Lung (tissue), 12 donors: ENCODE data around the gene BAZ2A. TPM values are rescaled to one million over a fixed set of nuclear protein-coding genes. Genes with fewer than 3 reads are reported as not detected.

Source experiments
- ATAC-seq: fragments of 200-7000 bp; cut with Tn5 transposase; one replicate; pipeline ENCODE4 v1.9.1; 2020; ENCODE audit warnings: moderate number of reproducible peaks; ENCODE audit not compliant: insufficient read depth, low FRiP score
- DNase-seq, 3 donors: peaks; one replicate each; pipeline ENCODE4 v3.0.0-alpha.2; 2013 to 2017
- H3K27ac ChIP-seq, 2 donors: one replicate each; pipeline ENCODE4 v1.5.1; 2013; ENCODE audit warnings: mild to moderate bottlenecking in 2 of 2, moderate library complexity in 2 of 2, control low read depth in 1 of 2, inconsistent platforms in 1 of 2, low read depth in 1 of 2, low read length in 1 of 2
- H3K27me3 ChIP-seq, 3 donors: one replicate each; pipeline ENCODE4 v1.5.1; 2013; ENCODE audit warnings: low read length in 2 of 3; ENCODE audit not compliant: control insufficient read depth in 3 of 3, insufficient read depth in 3 of 3
- H3K36me3 ChIP-seq, 4 donors: one replicate each; pipeline ENCODE4 v1.5.1; 2013; ENCODE audit warnings: low read length in 4 of 4, mild to moderate bottlenecking in 1 of 4, moderate library complexity in 1 of 4; ENCODE audit not compliant: control insufficient read depth in 4 of 4, insufficient read depth in 4 of 4
- H3K4me1 ChIP-seq, 5 donors: one replicate each; pipeline ENCODE4 v1.5.1; 2013; ENCODE audit warnings: low read length in 5 of 5, mild to moderate bottlenecking in 2 of 5, moderate library complexity in 1 of 5; ENCODE audit not compliant: control insufficient read depth in 5 of 5, insufficient read depth in 5 of 5
- H3K4me3 ChIP-seq: one replicate; pipeline ENCODE4 v1.5.1; 2013; ENCODE audit warnings: mild to moderate bottlenecking, control low read depth, moderate library complexity
- H3K9ac ChIP-seq, 2 donors: one replicate each; pipeline ENCODE4 v1.5.1; 2013; ENCODE audit warnings: low read length in 2 of 2, control low read depth in 1 of 2; ENCODE audit not compliant: insufficient read depth in 1 of 2
- H3K9me3 ChIP-seq, 4 donors: one replicate each; pipeline ENCODE4 v1.5.1; 2013; ENCODE audit warnings: low read length in 3 of 4, mild to moderate bottlenecking in 1 of 4, moderate library complexity in 1 of 4; ENCODE audit not compliant: control insufficient read depth in 4 of 4, insufficient read depth in 3 of 4
- CTCF ChIP-seq: IDR thresholded peaks from 2 replicates; pipeline ENCODE4 v1.5.1; 2012; ENCODE audit warnings: mild to moderate bottlenecking; ENCODE audit errors: control extremely low read depth, extremely low read depth
- WGBS, 2 donors: extraction: QIAGEN DNeasy Blood & Tissue Kit; methylation state at CpG; one replicate each; pipeline ENCODE4 v1.1.7; 2013; 5-methylcytosine and 5-hydroxymethylcytosine counted together
- polyA plus RNA-seq, 2 donors: library from polyadenylated mRNA; stranded (reverse); fragments of 200-250 nt; gene quantifications; one replicate each; pipeline ENCODE4 v1.2.1, GENCODE V29; 2013
- total RNA-seq, 2 donors: library from RNA; depleted of rRNA in 1 of 2; stranded (reverse); fragments of >200 nt in 1 of 2; gene quantifications; one replicate each; pipeline ENCODE4 v1.2.1, GENCODE V29; 2014 to 2021
- donor health status: control.
- donor health status: control.
- donor health status: Bipolar disorder and iron deficiency.
- donor health status: healthy.
- donor health status: DM: yes; HTN: yes; CAD: no.

Gene BAZ2A
- total and polyA plus RNA-seq, 4 donors = 31.3 to 92.0 (median 60.5) TPM

GRCh38 chr12:56614627-56615026, 15.5 kb downstream of the BAZ2A start:
- H3K36me3 ChIP-seq = peaks cover 54 to 77% (median 67%) of the 10 kb centered on the region in 4 donors
- WGBS, 2 donors = 88 to 90% methylated on average over 8 of the region's 8 CpGs

GRCh38 chr12:56604355-56604754, 25.8 kb downstream of the BAZ2A start:
- Histone ChIP-seq H3K36me3 (peaks cover 55 to 78% (median 69%) of the 10 kb centered on the region in 4 donors), H3K27me3 (no peaks in the 10 kb centered on the region), H3K9ac (no peak overlapping the region), H3K4me1 (no peaks in the 10 kb centered on the region), H3K4me3 (no peak overlapping the region), H3K27ac (no peak overlapping the region), H3K9me3 (no peaks in the 10 kb centered on the region)
- no peak for TF ChIP-seq CTCF
- ATAC-seq (no peak), DNase-seq (no peak)
- WGBS, 2 donors = 95 to 98% methylated on average over 3 of the region's 3 CpGs

More at GRCh38 chr12:56614627-56615026, 15.5 kb downstream of the BAZ2A start:
- Histone ChIP-seq H3K9ac (no peak overlapping the region), H3K27me3 (no peaks in the 10 kb centered on the region), H3K4me3 (no peak overlapping the region), H3K27ac (no peak overlapping the region), H3K4me1 (peaks cover 0 to 11% (median 0%) of the 10 kb centered on the region in 5 donors), H3K9me3 (no peaks in the 10 kb centered on the region)
- ATAC-seq (no peak), DNase-seq (no peak)
- TF ChIP-seq CTCF = no peak

- H3K36me3 ChIP-seq = peaks cover 70 to 83% (median 77%) of the 10 kb centered on the region in 4 donors
- no peak overlapping the region for H3K4me3 ChIP-seq
- no peak overlapping the region for H3K27ac ChIP-seq
- TF ChIP-seq CTCF = no peak
- no peaks in the 10 kb centered on the region for H3K4me1 ChIP-seq
- no peaks in the 10 kb centered on the region for H3K27me3 ChIP-seq
- WGBS, 2 donors = 65 to 78% methylated on average over 3 of the region's 3 CpGs
- no peak overlapping the region for H3K9ac ChIP-seq
- DNase-seq (no peak), ATAC-seq (no peak)
- no peaks in the 10 kb centered on the region for H3K9me3 ChIP-seq
Observed at GRCh38 chr12:56602239-56602638, 27.9 kb downstream of the BAZ2A start.

- ATAC-seq (no peak), DNase-seq (no peak)
- 78 to 93% methylated on average over 3 of the region's 3 CpGs for WGBS, 2 donors
- Histone ChIP-seq H3K27me3 (no peaks in the 10 kb centered on the region), H3K27ac (no peak overlapping the region), H3K4me1 (no peaks in the 10 kb centered on the region), H3K9me3 (no peaks in the 10 kb centered on the region), H3K4me3 (no peak overlapping the region), H3K9ac (no peak overlapping the region), H3K36me3 (peaks cover 63 to 80% (median 77%) of the 10 kb centered on the region in 4 donors)
- TF ChIP-seq CTCF = no peak
Observed at GRCh38 chr12:56601503-56601902, 28.6 kb downstream of the BAZ2A start.
